Astrocyte (in vitro differentiated cells and primary cell): ENCODE results near the gene IFNL2.

Experiments
- CTCF ChIP-seq: IDR thresholded peaks from 2 replicates; pipeline ENCODE4 v1.5.1; 2011; ENCODE audit warnings: low read depth, mild to moderate bottlenecking, inconsistent platforms, low read length, moderate library complexity; ENCODE audit not compliant: insufficient read depth
- EZH2 ChIP-seq: IDR thresholded peaks from 2 replicates; pipeline ENCODE4 v1.6.1; 2012; ENCODE audit warnings: mild to moderate bottlenecking, low read length, inconsistent platforms; ENCODE audit not compliant: insufficient read depth

GRCh38 chr19:39262496-39262895 is 5.7 kb upstream of the IFNL2 start:
- TF ChIP-seq CTCF = no peak
- TF ChIP-seq EZH2 = no peak
